K562 (cell line): ENCODE results near the gene TMEM107. TPM values are rescaled to one million over a fixed set of nuclear protein-coding genes. Genes with fewer than 3 reads are reported as not detected.

Experiments used
- CAMTA2 ChIP-seq: fragments of 250-450 bp; sonication (Bioruptor Pico); conservative IDR thresholded peaks from 2 replicates; pipeline ENCODE4 v1.5.1; 2022
- FUS ChIP-seq: fragments of 200-400 bp; formaldehyde crosslinking; optimal IDR thresholded peaks from 2 replicates; pipeline ENCODE3; 2017; ENCODE audit warnings: low read depth, low read length
- KDM5B ChIP-seq: fragments of 200-600 bp; sonication (generic); IDR thresholded peaks from 2 replicates; pipeline ENCODE4 v1.6.1; 2012; ENCODE audit warnings: low read depth, mild to moderate bottlenecking, moderate library complexity, low read length, control low read depth, inconsistent platforms; ENCODE audit not compliant: insufficient replicate concordance
- ZBTB11 ChIP-seq, 3 experiments: fragments of 200-800 bp in 1 of 3; fragments of 250-450 bp in 1 of 3; fragments of 450-650 bp in 1 of 3; sonication (Bioruptor Pico) in 1 of 3; sonication (Bioruptor generic) in 1 of 3; formaldehyde crosslinking in 1 of 3; IDR thresholded peaks; 2 replicates each; pipeline versions ENCODE4 v1.6.1 to v1.8.0; 2016 to 2022; ENCODE audit warnings: mild to moderate bottlenecking in 2 of 3, missing genetic modification characterization in 2 of 3, missing compliant biosample characterization in 1 of 3, moderate library complexity in 1 of 3
- ZBTB8A ChIP-seq: fragments of 450-650 bp; IDR thresholded peaks from 2 replicates; pipeline ENCODE4 v1.6.1; 2018; ENCODE audit warnings: mild to moderate bottlenecking, moderate library complexity; ENCODE audit not compliant: partially characterized antibody
- ZC3H8 ChIP-seq: fragments of 450-650 bp; IDR thresholded peaks from 2 replicates; pipeline ENCODE4 v1.6.1; 2017
- ZNF511 ChIP-seq: sonication (generic); formaldehyde crosslinking; IDR thresholded peaks from 2 replicates; pipeline ENCODE4 v1.8.0; 2022; ENCODE audit warnings: mild to moderate bottlenecking, missing genetic modification reagents
- polyA plus RNA-seq, 8 experiments: library from polyadenylated mRNA; depleted of rRNA in 4 of 8; stranded (reverse) in 5 of 8; unstranded in 3 of 8; fragments of >200 nt; fragmentation: Nextera tagmentation in 2 of 8; fragmentation: Illumina TruSeq in 1 of 8; extraction: Ambion mirVana in 2 of 8; extraction: Trizol in 1 of 8; gene quantifications; 2 replicates each; pipeline versions ENCODE4 v1.2.1 to v1.2.3, GENCODE V29; 2011 to 2014; ENCODE audit warnings: inconsistent platforms in 1 of 8, missing spikeins in 1 of 8
- total RNA-seq, 7 experiments: library from RNA; depleted of rRNA in 6 of 7; stranded (reverse); fragments of >200 nt in 6 of 7; fragmentation: Illumina TruSeq in 2 of 7; extraction: Trizol in 2 of 7; gene quantifications; 2 replicates each; pipeline versions ENCODE4 v1.2.1 to v1.2.3, GENCODE V29; 2011 to 2021; ENCODE audit warnings: low replicate concordance in 1 of 7

TMEM107 gene
- total and polyA plus RNA-seq, 9 of the 15 experiments (the other 6 are each of a cell fraction or from before 2014, with no cell fraction given), result 7.1 to 26.2 (median 16.9) TPM

- TF ChIP-seq KDM5B (no peak), ZBTB11 (CRISPR knock-in tag; IDR thresholded peaks at IDR 0.05) (no peak), ZNF511 (CRISPR knock-in tag) (no peak), FUS (no peak), ZBTB8A (no peak), ZC3H8 (no peak), CAMTA2 (CRISPR knock-in tag) (no peak)
These were observed 10.8 kb upstream of the TMEM107 start (continued) for GRCh38 chr17:8186787-8187516.
